Measurements from ENCODE around the gene MRM1.

- TF ChIP-seq PATZ1 (CRISPR knock-in tag; IDR thresholded peaks at IDR 0.05; ENCODE audit: borderline replicate concordance) (no peak), OSR1 (CRISPR knock-in tag; IDR thresholded peaks at IDR 0.05) (no peak)
Measured at GRCh38 chr17:36655726-36656125, 54.3 kb downstream of the MRM1 start.
